C1 segment of cervical spinal cord (tissue), 14 donors: ENCODE data around the gene GABBR1.

Experiments
- DNase-seq, 14 donors: peaks; one replicate each; lab custom pipeline; 2025; lab: John Stamatoyannopoulos, UW

GABBR1 gene

DNA sequence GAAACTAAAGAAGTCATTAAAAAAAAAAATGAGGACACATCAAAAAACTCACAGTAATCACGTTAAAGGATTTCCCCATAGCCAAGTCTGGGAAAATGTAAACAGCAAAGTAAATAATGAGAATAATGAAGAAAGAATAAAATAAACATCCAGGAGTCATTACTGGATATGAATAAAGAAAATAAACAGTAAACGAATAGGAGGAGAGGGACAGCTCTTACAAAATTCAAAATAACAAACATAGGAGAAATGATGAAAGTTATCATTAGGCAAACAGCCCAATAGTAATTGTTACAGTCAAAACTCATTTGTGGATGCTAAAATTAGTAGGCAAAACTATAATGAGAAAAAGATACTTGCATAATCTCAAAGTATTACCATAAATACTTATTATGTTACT lies 65.4 kb downstream of the GABBR1 start:
- no peak for DNase-seq

GRCh38 chr6:29566856-29567255 lies 66.1 kb downstream of the GABBR1 start:
- no peak for DNase-seq

DNA sequence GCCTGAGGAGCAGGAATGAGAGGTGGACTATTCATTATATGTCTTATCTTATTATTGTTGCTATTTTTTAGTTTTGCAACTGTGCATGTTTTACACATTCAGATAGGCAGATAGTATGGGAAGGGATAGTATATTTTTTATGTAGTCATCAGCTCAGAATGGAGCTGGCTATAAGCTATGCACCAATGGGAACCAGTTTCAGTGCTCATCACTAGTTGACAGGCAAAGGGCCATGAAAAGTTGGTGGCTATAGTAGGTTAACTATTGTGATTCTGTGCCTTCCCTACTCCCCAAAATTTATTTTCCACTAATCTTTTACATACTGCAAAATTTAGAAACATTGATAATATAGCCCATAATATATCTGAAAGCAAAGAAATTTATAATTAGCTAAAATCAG lies 68.1 kb downstream of the GABBR1 start:
- DNase-seq: no peak

GRCh38 chr6:29563435-29563965 lies 69.5 kb downstream of the GABBR1 start:
- DNase-seq: no peak

- no peak for DNase-seq
These were observed 71.3 kb downstream of the GABBR1 start for GRCh38 chr6:29561606-29562181.

DNA sequence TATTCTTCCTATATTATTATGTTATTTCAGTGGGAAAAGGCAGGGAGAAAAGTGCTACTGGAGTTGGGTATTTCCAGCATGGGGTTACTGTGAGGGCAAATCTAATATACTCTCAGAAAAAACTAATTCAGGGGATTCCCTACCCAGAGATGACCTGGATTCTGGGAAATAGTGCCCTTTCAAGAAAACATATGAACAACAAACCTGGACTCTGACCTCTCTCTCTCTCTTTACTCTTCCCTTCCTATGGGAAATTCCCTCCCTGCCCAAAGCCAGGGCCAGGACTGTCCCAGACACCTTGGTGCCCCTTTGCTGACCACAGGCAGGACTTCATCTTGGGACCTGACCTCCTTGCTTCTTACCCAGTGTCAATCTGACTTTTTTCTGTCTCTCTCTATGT lies 71.9 kb downstream of the GABBR1 start:
- no peak for DNase-seq

- DNase-seq: no peak
These were observed 73.3 kb downstream of the GABBR1 start, which contains the start of gene UBD for GRCh38 chr6:29559524-29560287. UBD (minus strand) TSS chr6:29559732; CDS start chr6:29559701, 31 bp downstream.

GRCh38 chr6:29558439-29559079 lies 74.4 kb downstream of the GABBR1 start:
- no peak for DNase-seq

DNA sequence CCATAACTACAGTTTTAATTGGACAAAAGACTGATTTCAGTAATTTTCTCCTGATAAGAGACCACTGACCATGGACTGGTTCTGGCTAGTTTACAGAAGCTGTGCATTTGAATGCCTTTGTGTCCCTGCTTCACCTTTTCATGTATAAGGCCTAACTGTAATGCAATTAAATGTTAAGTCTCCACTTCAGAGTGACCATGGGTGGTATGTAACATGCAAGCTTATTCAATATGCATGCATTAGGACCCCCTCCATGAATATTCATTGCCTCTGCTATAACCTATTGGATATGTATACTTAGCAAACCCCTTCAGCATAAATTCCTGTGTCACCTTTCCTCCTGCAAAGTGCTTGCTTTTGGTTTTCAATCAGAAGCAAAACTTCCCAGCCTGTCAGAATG lies 75.7 kb downstream of the GABBR1 start:
- DNase-seq: no peak

DNA sequence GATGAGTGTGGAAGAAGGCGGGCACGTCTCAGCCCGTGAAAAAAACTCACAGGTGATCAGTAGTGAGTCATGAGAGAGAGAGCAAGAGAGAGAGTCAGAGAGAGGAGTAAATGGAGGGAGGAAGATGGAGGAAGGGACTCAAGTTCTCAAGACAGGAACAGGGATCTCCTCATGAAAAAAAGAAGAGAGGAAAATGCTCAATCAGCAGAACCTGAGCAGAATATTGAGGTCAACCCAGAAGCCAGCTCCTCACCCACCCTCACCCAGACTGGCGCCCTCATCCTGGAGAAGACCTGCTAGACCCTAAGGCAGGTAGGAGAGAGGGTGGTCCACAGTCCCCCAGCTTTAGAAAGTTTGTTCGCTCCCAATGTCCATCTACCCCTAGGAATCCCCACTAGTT lies 78.2 kb downstream of the GABBR1 start:
- DNase-seq: no peak

DNA sequence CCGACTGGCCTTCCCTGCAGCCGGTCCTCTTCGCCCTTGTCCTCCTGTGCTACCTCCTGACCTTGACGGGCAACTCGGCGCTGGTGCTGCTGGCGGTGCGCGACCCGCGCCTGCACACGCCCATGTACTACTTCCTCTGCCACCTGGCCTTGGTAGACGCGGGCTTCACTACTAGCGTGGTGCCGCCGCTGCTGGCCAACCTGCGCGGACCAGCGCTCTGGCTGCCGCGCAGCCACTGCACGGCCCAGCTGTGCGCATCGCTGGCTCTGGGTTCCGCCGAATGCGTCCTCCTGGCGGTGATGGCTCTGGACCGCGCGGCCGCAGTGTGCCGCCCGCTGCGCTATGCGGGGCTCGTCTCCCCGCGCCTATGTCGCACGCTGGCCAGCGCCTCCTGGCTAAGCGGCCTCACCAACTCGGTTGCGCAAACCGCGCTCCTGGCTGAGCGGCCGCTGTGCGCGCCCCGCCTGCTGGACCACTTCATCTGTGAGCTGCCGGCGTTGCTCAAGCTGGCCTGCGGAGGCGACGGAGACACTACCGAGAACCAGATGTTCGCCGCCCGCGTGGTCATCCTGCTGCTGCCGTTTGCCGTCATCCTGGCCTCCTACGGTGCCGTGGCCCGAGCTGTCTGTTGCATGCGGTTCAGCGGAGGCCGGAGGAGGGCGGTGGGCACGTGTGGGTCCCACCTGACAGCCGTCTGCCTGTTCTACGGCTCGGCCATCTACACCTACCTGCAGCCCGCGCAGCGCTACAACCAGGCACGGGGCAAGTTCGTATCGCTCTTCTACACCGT lies 79.5 kb downstream of the GABBR1 start:
- no peak for DNase-seq

GRCh38 chr6:29552512-29553051 lies 80.4 kb downstream of the GABBR1 start:
- no peak for DNase-seq

- DNase-seq: no peak
These were observed 85.4 kb downstream of the GABBR1 start for GRCh38 chr6:29547573-29547972.

GRCh38 chr6:29537714-29538403 lies 95.1 kb downstream of the GABBR1 start:
- no peak for DNase-seq

GRCh38 chr6:29532320-29532951 lies 100.5 kb downstream of the GABBR1 start:
- DNase-seq: no peak

DNA sequence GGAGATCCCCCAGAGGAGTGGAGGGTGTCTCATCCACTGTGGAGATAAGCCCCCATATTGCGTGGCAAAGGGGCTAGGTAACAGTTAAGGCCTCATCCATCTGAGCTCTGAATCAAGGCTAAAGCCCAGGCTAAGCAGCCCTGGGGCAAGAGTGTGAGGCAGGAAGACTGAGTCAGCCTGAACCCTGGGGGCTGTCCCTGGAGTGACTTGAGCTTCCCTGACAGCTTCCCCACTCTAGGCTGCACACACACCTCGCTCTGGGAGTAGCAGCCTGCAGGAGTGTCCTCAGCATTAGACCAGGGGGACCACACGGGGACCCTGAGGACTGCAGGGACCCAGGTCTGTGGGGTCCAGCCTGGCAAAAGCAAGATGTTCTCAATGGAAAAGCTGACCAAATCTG lies 101.3 kb downstream of the GABBR1 start:
- DNase-seq: no peak

DNA sequence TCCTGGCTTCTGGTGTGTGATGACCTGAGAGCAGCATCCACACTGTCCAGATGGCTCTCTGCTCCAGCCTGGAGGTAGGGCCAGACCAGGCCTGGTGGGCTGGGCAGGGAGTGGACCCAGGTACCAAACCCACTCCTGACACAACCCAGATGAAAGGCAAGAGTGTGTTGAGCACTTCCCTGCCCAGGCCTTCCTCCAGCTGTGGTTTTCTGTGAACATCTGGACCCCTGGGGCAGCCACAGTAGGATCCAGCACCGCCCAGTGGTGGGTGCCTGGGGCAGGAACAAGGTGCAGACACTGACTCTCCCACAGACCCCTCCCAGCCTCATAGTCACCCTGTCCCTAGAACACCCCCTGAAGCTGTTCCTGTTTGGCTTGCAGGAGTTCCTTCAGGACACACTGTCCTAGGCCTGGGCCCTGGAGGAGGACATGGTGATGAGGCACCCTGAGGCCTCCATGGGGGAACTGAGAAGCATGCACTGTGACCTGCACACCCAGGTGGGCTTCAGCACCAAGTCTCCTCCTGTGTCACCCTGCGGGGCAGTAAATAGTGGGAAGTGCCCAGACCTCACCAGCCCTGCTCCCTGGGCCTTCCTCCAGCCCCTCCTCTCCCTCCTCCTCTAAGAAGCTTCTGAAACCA lies 102.2 kb downstream of the GABBR1 start:
- DNase-seq: no peak

DNA sequence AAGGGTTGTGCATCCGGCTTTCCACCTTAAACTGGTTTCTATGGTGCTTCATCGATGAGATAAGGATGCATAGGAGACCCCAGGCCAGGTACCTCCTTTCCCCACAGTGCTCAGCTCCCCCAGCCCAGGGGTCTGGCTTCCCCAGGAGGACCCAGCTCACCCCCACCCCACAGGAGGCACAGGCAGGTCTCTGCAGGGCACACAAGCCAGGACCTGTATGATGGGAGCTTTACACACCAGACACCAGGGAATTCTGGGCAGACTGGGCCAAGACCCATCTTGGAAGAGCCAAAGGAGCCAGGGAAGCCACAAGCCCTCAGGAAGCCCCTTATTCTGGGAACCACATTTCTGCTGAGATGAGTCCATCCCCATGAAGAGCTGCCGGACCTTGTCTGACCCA lies 103.0 kb downstream of the GABBR1 start:
- no peak for DNase-seq

DNA sequence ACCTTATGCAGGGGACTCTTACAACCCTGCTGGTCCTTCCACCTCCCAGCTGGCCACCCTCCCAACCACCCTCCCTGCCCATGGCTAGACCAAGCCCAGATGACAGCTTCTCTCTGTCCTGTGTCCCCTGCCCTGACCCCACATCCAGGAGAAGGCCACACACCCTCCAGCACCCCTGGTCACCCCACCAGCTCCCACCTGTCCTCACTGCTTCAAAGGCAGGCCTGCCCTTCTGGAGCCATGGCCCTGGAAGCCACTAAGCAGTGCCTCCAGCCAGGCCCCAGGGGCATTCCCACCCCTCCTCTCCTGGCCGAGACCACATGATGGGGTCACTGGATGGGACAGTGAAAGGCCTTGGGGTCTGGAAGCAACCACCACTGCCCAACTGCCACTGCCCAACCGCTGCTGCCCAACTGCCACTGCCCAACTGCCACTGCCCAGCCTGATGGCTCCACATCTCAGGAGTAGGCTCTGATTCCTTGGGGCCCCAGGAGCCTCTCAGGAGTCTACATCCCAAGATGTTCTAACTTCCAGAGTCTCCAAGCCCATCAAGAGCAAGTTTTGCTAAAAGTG lies 103.9 kb downstream of the GABBR1 start:
- DNase-seq: no peak
